Heart left ventricle (tissue), 13 donors: Measurements from ENCODE around the gene OR9Q1.

Experiments
- POLR2A ChIP-seq, 2 donors: fragments of 450-650 bp; IDR thresholded peaks; one replicate each; pipeline ENCODE4 v1.6.1; 2017; ENCODE audit warnings: antibody characterized with exemption in 2 of 2, mild to moderate bottlenecking in 2 of 2, moderate library complexity in 2 of 2
- TF ChIP-seq, protein P1 (sequence below), 12 donors: fragments of 200-600 bp; sonication (generic) in 4 of 12; IDR thresholded peaks; one replicate each; pipeline versions ENCODE4 v1.5.0 to v1.8.0; 2018 to 2022; ENCODE audit warnings: antibody characterized with exemption in 12 of 12, mild to moderate bottlenecking in 5 of 12
- donor health status: ischemic (EF 13 %, LVEDD 7.1; RV severe dilation, severe dysfunction).
- donor health status: DM: no; HTN: yes; CAD: no.
- donor health status: DM: no; HTN: no; CAD: no.
- donor health status: ischemic (EF 25% LVEDD 6.9; RV normal size, moderate dysfunction).
- donor health status: ischemic (EF 25% LVEDD 5.7; RV mildly dilated, moderate dysfunction).
- donor health status: ischemic (EF 35%, LVEDD 5.7; RV mildly dilated, moderate dysfunction).
- donor health status: nonischemic (EF 11% LVEDD 7.7; RV severe dilation, severe dysfunction).
- donor health status: DM: yes; HTN: yes; CAD: no.
- donor health status: PGD.
- donor health status: ischemic (EF 29% LVEDD 5.4; RV normal size, mild dysfunction).
- donor health status: nonischemic (EF 23%, LVEDD 6.1; RV moderate dilation, normal function).

DNA sequence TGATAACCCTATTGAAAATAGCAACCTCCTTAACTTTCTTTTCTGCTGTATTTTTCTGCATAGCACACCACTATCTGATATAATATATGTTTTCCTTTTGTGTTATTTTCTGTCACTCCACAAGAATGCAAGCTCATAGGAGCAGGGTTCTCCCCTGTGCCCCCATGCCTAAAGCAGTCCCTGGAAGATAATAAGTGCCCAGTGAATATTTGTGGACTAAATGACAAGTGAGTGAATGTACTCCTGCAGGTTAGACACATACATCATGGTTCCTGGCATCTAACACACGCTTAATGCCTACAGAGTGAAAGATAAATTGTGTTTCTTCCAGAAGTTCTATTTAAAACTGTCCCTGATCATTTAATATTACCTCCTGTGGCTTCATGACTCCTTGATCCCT is 141.3 kb downstream of the OR9Q1 start:
- TF ChIP-seq, protein P1, sequence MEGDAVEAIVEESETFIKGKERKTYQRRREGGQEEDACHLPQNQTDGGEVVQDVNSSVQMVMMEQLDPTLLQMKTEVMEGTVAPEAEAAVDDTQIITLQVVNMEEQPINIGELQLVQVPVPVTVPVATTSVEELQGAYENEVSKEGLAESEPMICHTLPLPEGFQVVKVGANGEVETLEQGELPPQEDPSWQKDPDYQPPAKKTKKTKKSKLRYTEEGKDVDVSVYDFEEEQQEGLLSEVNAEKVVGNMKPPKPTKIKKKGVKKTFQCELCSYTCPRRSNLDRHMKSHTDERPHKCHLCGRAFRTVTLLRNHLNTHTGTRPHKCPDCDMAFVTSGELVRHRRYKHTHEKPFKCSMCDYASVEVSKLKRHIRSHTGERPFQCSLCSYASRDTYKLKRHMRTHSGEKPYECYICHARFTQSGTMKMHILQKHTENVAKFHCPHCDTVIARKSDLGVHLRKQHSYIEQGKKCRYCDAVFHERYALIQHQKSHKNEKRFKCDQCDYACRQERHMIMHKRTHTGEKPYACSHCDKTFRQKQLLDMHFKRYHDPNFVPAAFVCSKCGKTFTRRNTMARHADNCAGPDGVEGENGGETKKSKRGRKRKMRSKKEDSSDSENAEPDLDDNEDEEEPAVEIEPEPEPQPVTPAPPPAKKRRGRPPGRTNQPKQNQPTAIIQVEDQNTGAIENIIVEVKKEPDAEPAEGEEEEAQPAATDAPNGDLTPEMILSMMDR (IDR thresholded peaks at IDR 0.05), result no peak
- TF ChIP-seq POLR2A (IDR thresholded peaks at IDR 0.05), result no peak
